ENCODE measurements around the gene EEF2K. TPM values are rescaled to one million over a fixed set of nuclear protein-coding genes. Genes with fewer than 3 reads are reported as not detected.
A peak's percentile ranks its signal among the peaks of the same experiment; 100 is the strongest.

The EEF2K gene
- total and polyA plus RNA-seq, 2 of the 13 experiments (the other 11 are each of a cell fraction or from before 2014, with no cell fraction given): 22.0 to 23.8 TPM

DNA sequence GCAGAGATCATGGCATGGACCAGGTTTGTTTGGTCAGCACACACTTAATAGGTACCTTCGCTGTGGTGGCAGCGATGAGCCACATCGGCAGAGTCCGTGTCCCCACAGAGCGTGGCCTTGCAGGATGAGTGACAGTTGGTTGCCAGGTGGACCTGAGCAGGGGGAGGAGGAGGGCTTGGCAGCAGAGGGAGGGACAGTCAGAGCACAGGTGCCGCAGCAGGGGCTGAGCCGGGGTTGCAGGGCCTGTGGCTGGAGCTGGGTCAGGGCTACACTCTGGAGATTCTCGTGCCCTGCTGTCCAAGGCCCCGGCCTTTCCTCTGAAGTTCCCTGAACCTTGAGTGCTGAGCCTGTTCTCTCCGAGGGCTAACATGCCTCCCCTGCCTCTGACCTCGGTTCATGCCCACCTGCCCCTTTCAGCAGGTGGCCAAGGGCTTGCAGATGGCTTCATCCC, 116.0 kb downstream of the EEF2K start:
- no peak overlapping the region for H3K4me2 ChIP-seq (ENCODE audit: low read depth, low read length)
- H4K20me1 ChIP-seq (ENCODE audit: insufficient read depth, low read length): peaks cover 23% of the 10 kb centered on the region; the same call in 1 of the 2 replicates
- no peak for FAIRE-seq
- POLR2A ChIA-PET: no interaction called here
- no peak overlapping the region for H3K9ac ChIP-seq (ENCODE audit: insufficient read depth, low read depth, low read length)
- H3K79me2 ChIP-seq (ENCODE audit: insufficient read depth, low read length): peaks cover 14% of the 10 kb centered on the region
- peaks cover 64 to 97% of the 10 kb centered on the region in 2 experiments for H3K36me3 ChIP-seq (replicated peaks in 1 of 2; ENCODE audit: control insufficient read depth in 1 of 2, insufficient read depth in 2 of 2, low read length in 2 of 2)
- CTCF ChIA-PET (ENCODE audit: low intra/inter-chr PET ratio, low total read pairs): no interaction called here
- H2AFZ ChIP-seq (ENCODE audit: low read length): no peak overlapping the region
- no peak for DNase-seq (ENCODE audit: low spot score)
- no TSS peak for BruUV-seq (replicated peaks)
- in situ Hi-C loops (cut with HindIII; ENCODE audit: extremely low pct_ligation_motif_present, low pct_unique_long_range_greater_than_20kb): no loop called here
- intact Hi-C loops (cut with micrococcal nuclease; ENCODE audit: unreplicated experiment): loop anchor here (5.0 kb wide), 1 partner anchor 50 kb away; the partner anchor contains the start of gene CDR2
- H3K27me3 ChIP-seq (ENCODE audit: control insufficient read depth in 1 of 2, insufficient read depth in 2 of 2, low read length in 2 of 2): no peaks in the 10 kb centered on the region
- no peak overlapping the region for H3K27ac ChIP-seq (ENCODE audit: extremely low read length, insufficient read depth, low read length)
- no peak overlapping the region for H3K4me3 ChIP-seq (replicated peaks in 1 of 3; ENCODE audit: insufficient read depth in 1 of 3, low read depth in 2 of 3, low read length in 3 of 3)
- H3K9me3 ChIP-seq (ENCODE audit: low read length): no peaks in the 10 kb centered on the region
- 0 out of 2 replicates have a peak, but pooled peaks cover 5% of the 10 kb centered on the region for H3K4me1 ChIP-seq (ENCODE audit: insufficient read depth, low read length)
- no peak for ATAC-seq
- 97% methylated on average over 11 of the region's 11 CpGs for WGBS (ENCODE audit: low lambda C conversion rate)
- TF ChIP-seq SMARCC2 (IDR thresholded peaks at IDR 0.05): no peak
- TF ChIP-seq ZFY (CRISPR knock-in tag; IDR thresholded peaks at IDR 0.05): peak; percentile 22; the same call in 1 of the 2 replicates
- no peak for TF ChIP-seq RBFOX2 (IDR thresholded peaks at IDR 0.05; ENCODE audit: low read depth, low read length)
- TF ChIP-seq, protein P1, sequence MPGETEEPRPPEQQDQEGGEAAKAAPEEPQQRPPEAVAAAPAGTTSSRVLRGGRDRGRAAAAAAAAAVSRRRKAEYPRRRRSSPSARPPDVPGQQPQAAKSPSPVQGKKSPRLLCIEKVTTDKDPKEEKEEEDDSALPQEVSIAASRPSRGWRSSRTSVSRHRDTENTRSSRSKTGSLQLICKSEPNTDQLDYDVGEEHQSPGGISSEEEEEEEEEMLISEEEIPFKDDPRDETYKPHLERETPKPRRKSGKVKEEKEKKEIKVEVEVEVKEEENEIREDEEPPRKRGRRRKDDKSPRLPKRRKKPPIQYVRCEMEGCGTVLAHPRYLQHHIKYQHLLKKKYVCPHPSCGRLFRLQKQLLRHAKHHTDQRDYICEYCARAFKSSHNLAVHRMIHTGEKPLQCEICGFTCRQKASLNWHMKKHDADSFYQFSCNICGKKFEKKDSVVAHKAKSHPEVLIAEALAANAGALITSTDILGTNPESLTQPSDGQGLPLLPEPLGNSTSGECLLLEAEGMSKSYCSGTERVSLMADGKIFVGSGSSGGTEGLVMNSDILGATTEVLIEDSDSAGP (CRISPR knock-in tag; IDR thresholded peaks at IDR 0.05; ENCODE audit: borderline replicate concordance): 0 out of 2 replicates have a peak, but pooled peaks have one; percentile 6
- TF ChIP-seq BRD4 (CRISPR knock-in tag; IDR thresholded peaks at IDR 0.05): 0 out of 2 replicates have a peak, but pooled peaks have one; percentile 53
- TF ChIP-seq ZNF589 (CRISPR knock-in tag; conservative IDR thresholded peaks at IDR 0.05): peak; percentile 2; the same call in 1 of the 2 replicates
- 0 out of 2 replicates have a peak, but pooled peaks have one; percentile 27 for TF ChIP-seq FOXM1 (CRISPR knock-in tag; IDR thresholded peaks at IDR 0.05)
- no peak for TF ChIP-seq TCF12 (IDR thresholded peaks at IDR 0.05)
- TF ChIP-seq TCF12 (CRISPR knock-in tag; IDR thresholded peaks at IDR 0.05): peak; percentile 19; the same call in 1 of the 2 replicates
- TF ChIP-seq ZFP37 (CRISPR knock-in tag; IDR thresholded peaks at IDR 0.05; ENCODE audit: borderline replicate concordance): peak; percentile 16; the same call in 1 of the 2 replicates
- TF ChIP-seq IRF9 (CRISPR knock-in tag; IDR thresholded peaks at IDR 0.05; ENCODE audit: borderline replicate concordance): no peak
- 0 out of 2 replicates have a peak, but pooled peaks have one; percentile 24 for TF ChIP-seq FOXO4 (CRISPR knock-in tag; conservative IDR thresholded peaks at IDR 0.05)
- no peak for TF ChIP-seq TEAD3 (CRISPR knock-in tag; optimal IDR thresholded peaks at IDR 0.05; ENCODE audit: borderline replicate concordance)
- TF ChIP-seq ZNF274 (CRISPR knock-in tag; IDR thresholded peaks at IDR 0.05): no peak
- TF ChIP-seq ARHGAP35 (CRISPR knock-in tag; IDR thresholded peaks at IDR 0.05; ENCODE audit: borderline replicate concordance): no peak
- TF ChIP-seq ZNF737 (CRISPR knock-in tag; IDR thresholded peaks at IDR 0.05; ENCODE audit: borderline replicate concordance): 0 out of 2 replicates have a peak, but pooled peaks have one; percentile 10
- TF ChIP-seq RBM22 (optimal IDR thresholded peaks at IDR 0.05; ENCODE audit: low read length): peak; percentile 65
- TF ChIP-seq, protein P2, sequence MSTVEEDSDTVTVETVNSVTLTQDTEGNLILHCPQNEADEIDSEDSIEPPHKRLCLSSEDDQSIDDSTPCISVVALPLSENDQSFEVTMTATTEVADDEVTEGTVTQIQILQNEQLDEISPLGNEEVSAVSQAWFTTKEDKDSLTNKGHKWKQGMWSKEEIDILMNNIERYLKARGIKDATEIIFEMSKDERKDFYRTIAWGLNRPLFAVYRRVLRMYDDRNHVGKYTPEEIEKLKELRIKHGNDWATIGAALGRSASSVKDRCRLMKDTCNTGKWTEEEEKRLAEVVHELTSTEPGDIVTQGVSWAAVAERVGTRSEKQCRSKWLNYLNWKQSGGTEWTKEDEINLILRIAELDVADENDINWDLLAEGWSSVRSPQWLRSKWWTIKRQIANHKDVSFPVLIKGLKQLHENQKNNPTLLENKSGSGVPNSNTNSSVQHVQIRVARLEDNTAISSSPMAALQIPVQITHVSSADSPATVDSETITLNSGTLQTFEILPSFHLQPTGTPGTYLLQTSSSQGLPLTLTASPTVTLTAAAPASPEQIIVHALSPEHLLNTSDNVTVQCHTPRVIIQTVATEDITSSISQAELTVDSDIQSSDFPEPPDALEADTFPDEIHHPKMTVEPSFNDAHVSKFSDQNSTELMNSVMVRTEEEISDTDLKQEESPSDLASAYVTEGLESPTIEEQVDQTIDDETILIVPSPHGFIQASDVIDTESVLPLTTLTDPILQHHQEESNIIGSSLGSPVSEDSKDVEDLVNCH (CRISPR knock-in tag; IDR thresholded peaks at IDR 0.05): no peak

All from HepG2 (cell line).